SK-N-DZ (cell line): ENCODE measurements around the gene GSTA4.
A peak's percentile ranks its signal among the peaks of the same experiment; 100 is the strongest.
"Not testable (repeated sequence)": the region's sequence is repeated elsewhere in the genome, so short reads cannot be mapped to it uniquely, and the experiment has no call there.

Source experiments
- DNase-seq: peaks from one replicate; pipeline ENCODE4 v3.0.0-alpha.2; 2015; ENCODE audit warnings: low spot score

Gene GSTA4

DNA sequence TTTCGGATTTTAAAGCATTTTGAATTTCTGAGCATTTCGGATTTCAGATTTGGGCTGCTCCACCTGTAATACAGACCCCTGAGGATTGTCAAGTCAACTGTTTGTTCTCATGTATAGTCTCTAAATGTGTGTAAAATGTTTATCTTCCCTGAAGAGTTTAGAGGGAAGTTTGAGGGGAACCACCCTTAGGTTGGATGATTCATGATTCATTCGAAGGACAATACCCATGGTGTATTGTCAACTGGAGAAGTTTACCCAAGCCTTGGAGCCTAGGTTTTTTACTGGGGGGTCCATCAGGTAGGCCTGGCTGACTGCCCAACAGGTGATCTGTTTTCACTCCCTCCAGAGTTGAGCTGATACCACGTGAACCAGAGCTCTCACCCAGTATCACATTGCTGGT is 18.9 kb downstream of the GSTA4 start:
- DNase-seq, result no peak

DNA sequence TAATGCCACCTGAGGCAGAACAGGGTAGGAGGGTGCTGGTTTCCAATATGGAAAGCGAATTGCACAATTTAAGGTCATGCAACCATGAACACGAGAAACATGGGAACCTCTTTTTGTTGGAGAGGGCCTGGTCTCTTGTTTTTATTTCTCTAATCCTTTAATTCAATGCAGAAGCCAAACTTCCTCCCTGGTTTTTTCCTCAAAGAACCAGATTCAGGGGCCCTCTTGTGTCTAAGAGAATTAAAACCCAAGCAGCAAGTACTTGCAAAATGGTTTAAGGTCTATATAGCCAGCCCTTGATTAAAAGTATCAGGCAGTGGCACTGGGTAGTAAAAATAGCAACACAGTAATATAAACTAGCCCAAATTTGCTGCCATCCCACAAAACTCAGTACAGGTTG is 19.5 kb downstream of the GSTA4 start:
- DNase-seq, result no peak

DNA sequence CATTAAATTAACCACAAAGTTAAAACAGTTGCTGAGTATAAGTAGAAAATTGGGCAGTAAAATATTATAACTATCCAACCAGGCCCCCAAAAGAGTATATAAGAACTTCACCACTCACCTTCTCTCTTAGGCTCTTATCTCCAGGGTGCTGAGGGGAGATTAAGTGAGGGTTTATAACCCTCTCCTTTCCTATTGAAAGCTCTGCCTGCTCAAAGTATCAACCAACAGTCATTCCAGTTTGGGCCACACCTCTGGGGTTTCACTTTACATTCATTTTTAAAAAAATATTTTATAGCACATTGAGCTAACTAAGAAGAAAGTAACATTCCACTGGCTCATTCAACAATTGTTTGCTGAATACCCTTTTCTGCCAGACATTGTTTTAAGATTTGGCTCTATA is 22.1 kb downstream of the GSTA4 start:
- no peak for DNase-seq

DNA sequence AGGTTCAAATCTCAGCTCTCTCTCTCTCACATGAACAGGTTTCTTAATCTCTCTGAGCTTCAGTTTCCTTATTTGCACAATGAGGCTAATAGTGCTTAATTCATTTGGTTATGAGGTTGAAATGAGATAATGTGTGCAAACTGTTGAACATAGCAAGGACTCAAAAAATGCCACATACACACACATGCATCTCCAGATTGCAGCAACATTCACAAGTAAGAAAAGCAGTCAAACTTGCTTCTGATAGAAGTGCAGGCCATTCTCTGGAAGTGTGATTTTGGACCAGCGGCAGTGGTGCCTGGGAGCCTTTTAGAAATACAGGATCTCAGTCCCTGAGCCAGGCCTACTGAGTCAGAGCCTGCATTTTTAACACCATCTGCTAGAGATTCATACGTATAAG is 25.7 kb downstream of the GSTA4 start:
- DNase-seq, result no peak

DNA sequence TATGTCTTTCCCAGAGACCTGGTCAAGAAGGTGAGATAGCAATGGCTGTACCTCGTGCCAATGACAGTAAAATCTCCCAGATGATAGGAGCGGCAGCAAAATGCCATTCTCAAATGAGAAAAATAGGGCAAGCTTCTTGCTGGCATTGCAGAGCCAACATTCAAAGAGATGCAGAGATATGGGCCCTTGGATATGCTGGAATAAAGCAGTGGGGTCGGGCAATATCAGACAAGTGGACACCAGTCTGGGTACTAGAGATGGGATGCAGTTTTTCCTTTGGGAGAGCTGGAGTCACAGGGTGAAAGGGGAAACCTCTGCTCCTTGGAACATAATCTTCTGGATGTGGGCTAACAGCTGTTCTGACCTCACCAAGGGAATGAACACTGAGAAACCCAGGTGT is 29.0 kb downstream of the GSTA4 start:
- no peak for DNase-seq

DNA sequence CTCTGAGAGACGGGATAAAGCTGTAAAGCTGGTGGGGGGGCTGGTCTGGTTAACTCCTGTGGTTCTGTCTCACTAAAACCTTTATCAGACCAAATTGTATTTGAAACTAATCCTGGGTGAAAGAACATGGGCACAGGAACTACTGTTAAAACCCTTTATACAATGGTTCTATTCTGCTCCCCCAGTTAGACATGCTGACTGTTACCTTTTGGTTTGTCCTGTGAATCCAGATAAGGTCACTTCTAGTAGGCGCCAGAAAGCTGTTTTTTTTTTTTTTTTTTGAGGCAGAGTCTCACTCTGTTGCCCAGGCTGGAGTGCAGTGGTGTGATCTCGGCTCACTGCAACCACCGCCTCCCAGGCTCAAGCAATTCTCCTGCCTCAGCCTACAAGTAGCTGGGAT is 29.7 kb downstream of the GSTA4 start:
- no peak for DNase-seq

DNA sequence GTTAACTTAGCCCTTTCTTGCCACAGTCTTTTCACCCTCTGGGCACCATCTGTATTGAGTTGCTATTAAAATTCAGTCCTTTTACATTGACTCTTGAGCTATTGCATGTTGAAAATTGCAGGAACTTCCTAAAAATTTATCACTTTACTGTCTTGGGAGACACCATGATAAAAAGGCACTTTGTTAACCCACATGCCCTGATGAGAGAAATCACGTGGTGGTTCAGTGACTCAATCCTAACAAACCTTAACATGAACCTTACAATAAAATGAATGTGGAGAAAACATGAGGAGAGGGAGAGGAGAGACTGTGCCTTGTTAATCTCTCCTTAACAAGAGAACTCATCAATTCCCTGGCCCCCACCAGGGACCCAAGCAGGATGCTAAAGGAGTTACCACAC is 30.8 kb downstream of the GSTA4 start:
- DNase-seq, result no peak

DNA sequence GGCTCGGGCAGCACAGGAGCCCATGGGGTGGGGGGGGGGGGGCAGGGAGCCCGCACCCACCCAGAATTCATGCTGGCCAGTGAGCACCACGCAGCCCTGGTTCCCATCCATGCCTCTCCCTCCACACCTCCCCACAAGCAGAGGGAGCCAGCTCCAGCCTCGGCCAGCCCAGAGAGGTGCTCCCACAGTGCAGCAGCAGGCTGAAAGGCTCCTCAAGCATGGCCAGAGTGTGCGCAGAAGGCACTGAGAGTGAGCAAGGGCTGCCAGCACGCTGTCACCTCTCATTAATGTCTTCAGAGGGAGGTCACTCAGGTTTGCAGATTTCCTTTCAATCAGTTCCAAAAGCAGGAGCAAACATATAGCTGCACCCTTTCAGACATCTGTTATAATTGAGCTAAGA is 32.4 kb downstream of the GSTA4 start:
- DNase-seq, result no peak

DNA sequence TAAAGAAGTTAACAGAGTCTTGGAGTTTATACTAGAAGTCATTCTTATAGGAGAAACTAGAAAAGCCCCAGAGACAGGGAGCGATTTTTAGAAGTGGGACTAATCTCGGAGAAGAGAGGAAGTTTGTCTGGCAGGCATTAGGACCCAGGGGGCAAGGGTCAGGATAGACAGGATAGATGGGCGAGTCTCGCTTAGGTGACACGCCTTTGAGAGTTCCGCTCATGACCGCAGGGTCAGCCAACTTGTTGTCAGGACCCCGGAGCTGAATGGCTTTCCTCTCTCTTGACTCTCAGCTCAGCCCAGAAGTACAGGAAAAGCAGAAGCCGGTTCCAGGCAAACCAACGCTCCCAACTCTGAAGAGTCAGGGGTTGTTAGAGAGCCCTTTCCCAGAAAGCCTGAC is 34.1 kb downstream of the GSTA4 start:
- DNase-seq, result not testable (repeated sequence)

DNA sequence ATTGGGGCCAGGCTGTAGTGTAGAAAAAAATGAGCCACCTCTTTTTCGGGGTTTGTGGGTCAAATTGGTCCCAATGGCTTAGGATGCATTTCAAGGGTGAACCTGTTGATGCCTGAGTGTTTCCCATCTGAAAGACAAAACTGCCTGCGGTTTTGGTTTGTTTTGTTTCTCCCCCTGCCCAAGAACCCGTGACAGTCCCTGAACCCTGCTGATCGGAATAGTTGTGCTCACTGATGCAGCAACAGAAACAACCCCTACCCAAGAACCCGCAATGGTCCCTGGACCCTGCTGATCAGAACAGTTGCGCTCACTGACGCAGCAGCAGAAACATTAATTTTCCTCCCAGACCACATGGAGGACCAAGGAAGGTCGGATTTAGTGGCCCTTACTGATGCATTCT is 34.9 kb downstream of the GSTA4 start:
- not testable (repeated sequence) for DNase-seq

DNA sequence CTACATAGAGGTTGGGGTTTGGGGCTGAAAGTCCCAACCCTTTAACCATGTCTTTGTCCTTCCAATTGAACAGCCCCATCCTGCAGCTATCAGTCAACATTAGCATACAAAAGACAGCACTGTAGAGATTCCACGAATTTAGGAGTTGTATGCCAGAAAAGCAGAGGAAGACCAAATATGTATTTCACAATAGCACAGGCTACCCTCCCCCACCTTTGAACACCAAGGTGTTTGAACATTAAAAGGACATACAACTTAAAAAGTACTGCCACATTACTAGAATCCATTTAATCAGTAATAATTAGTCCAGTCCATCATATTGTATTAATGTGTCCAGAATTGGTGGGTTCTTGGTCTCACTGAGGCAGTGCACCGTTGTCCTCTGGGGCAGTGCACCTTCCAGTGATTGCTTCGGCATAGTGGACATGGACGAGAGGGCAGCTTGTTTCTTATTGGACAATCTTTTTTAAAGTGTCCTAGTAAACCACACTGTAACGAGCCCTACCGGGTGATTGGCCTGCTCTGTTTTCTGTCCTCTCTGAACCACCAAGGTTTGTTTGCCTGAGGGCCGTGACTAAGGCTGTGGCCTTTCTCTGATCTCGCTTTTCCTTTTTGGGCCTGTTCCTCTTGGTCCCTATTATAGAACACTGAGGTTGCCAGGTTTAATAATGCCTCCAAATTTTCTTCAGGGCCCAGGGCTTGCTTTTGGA is 36.4 kb downstream of the GSTA4 start:
- DNase-seq, result no peak

DNA sequence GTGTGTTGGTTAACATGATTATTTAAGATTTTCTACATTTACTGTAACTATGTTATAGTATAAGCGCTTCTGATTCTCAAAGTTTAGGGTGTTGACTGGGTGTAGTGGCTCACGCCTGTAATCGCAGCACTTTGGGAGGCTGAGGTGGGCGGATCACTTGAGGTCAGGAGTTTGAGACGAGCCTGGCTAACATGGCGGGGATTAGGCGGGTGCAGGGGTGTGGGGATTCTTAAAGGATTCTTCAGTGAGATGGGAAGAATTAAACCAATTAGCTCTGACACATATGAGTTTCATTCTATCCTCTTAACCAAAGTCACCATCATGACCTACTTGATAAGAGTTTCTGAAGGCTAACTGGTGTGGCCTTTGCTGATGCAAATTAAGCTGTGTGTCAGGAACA is 39.2 kb downstream of the GSTA4 start:
- no peak for DNase-seq

DNA sequence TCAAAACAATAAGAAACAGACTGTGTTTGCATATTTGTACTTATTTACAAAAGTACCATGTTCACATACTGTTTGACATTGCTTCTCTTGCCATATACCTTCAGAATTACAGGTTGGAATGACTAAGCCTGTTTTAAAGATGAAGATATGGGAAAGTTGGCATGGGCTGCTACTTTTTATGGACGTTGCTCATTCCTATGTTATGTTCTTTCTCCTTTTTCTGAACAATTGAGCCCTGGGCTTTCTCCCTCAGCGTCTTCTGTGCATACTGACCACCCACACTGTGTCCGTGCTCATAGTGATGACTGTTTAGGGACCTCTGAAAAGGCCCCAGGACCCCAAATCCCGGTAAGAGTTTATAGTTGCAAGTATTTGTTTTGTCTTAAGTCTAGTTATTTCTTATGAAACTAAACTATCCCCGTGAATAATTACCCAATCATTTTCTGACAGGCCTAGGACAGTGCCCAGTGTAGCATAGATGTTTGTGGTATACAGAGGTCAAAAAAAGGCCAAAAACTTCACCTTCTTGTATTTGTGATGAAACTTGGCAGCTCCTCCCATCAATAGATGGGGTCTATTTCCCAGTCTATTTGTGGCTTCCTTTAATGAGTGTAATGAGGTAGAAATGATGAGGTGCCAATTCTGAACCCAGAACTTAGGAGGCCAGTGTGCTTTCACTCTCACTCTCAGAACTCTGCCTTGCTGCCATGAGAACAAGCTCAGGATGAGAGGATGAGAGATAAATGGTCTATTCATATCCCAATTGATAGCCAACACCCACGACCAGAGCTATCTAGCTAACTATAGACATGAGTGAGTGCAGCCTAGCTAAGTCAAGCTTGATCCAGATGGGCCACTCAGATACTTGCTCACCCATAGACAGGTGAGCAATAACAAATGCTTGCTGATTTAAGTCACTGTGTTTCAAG is 40.9 kb downstream of the GSTA4 start:
- no peak for DNase-seq

DNA sequence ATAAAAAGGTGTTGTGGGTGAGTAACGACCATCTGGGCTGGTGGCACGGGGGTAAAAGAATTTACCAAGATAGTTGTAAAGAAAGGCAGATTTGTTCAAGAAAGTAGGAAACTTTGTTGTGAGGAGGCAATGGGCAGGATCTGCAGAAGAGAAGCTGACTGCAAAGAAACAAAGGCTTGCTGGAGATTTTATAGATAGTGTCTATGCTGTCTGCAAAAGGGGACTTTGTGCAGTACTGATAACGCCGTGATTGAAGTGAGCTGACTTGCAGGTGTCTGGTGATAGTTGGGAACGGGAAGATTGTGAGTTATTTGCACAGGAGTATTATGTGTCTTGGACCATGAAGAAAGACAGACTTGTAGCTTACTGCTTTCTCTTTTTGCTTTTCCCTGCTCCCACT is 48.8 kb downstream of the GSTA4 start:
- peak; percentile 27 for DNase-seq

DNA sequence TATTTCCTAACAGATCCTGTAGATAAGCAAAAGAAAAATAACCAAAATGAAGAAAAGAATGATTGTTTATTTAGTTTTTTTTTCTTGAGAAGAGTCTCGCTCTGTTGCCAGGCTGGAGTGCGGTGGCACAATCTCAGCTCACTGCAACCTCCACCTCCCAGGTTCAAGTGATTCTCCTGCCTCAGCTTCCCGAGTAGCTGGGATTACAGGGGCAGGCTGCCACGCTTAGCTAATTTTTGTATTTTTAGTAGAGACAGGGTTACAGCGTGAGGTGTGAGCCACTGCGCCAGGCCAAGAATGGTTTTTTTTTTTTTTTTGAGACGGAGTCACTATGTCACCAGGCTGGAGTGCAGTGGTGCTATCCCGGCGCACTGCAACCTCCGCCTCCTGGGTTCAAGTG is 52.3 kb downstream of the GSTA4 start:
- DNase-seq, result not testable (repeated sequence)

DNA sequence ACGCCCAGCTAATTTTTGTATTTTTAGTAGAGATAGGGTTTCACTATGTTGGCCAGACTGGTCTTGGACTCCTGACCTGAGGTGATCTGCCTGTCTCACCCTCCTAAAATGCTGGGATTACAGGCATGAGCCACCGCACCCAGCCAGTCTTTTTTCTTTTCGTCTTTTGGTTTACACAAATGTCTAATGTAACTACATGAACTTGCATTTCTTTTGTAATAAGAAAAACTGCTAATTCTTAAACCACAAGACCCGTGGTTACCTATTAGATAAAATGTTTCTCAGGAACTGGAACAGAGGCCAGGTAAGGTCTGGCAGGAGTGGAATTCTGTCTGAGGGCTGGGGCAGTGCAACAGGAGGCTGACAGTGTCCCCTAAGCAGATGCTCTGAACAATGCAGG is 52.9 kb downstream of the GSTA4 start:
- DNase-seq, result no peak

DNA sequence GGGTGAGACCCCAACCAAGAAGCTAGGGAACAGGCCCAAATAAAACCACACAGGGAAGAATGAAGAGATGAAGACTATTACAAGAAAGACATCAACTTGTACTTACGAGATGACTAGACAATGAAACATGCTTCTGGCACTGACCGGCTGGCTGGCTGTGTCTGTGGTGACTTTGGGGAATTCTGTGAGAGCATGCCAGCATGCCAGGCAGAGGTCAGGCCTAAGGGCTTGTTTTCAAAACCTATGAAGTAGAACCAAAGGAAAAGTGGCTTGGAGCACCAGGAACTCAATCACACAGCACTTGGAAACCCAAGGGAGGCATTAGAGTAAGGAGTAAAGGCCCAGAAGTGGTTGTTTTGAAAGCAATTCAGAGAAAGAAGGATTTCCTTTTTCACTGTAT is 57.2 kb downstream of the GSTA4 start:
- DNase-seq, result no peak

DNA sequence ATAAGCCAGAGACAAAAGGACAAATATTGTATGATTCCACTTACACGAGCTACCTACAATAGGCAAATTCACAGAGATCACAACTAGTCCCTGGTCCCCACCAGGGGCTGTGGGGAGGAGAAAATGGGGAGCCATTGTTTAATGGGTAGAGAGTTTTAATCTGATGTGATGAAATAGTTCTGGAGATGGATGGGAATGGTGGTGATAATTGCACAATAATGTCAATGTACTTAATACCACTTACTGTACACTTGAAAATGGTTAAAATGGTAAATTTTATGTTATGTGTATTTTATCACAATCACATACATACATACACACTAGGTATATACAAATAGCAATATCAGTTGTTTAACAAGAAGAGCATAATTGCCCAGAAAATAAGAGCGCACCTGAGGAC is 61.3 kb downstream of the GSTA4 start:
- DNase-seq, result no peak

DNA sequence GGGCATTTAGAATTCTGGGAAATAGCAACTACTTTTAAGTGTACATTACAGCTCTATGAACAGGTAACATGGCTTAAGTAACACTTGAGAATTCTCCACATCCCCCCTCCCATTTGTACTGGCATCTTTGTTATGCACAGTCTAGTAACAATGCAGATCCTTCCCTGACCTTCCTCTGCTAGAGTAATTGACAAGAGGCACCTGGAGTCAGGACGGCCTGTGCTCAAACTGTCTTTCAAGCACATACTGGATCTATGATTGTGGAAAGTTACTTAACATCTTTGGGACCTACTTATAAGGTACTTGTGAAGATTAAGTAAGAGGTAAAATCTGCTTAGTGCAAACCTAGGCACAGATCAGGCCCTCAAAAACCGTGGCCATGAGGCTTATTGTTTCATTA is 63.7 kb downstream of the GSTA4 start:
- no peak for DNase-seq

DNA sequence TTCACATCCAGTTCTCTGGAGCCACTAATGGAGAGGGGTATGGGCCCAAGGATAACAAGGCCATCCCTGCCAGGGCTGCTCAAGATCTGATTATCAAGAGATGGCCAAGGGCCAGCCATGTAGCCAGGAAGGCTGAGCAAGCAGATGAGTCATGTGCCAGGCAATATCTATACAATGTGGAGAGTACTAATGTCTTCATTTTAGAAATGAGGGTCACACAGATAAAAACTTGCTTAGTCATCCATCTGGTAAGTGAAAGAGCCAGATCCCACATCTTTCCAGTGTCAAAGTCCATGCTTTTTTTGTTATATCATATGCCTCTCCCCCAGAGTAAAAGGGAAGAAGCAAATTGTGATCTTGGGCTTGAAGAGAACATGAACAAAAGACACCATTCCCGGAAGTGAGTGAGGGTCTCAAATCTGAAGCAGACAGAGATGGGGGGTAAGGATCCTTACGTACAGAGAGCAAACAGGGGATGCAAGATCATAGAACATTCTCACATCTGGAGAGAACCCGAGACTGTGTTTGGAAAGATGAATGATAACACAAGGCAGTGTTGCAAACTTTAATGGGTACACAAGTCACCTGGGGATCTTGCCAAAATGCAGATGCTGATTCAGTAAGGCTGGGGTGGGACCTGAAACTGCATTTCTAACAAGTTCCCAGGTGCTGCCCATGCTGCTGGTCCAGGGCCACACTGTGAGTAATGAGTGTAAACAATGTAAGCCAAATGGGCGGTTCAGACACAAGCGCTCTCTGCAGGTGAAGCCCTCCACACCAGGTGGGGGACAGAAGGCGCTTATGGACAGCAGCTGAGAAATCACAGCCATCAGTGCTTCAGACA is 65.5 kb downstream of the GSTA4 start:
- no peak for DNase-seq
